Kidney epithelial cell (primary cell): ENCODE data around the gene KLK13. TPM values are rescaled to one million over a fixed set of nuclear protein-coding genes. Genes with fewer than 3 reads are reported as not detected.

Experiments used
- DNase-seq: peaks from one replicate; pipeline ENCODE4 v3.0.0-alpha.2; 2010; ENCODE audit warnings: low read depth
- H3K27me3 ChIP-seq: 2 replicates; pipeline ENCODE4 v1.6.0; 2011; ENCODE audit warnings: low read length; ENCODE audit not compliant: control insufficient read depth, insufficient read depth
- H3K36me3 ChIP-seq: 2 replicates; pipeline ENCODE4 v1.5.1; 2011; ENCODE audit warnings: low read length; ENCODE audit not compliant: control insufficient read depth, insufficient read depth
- H3K4me3 ChIP-seq: 2 replicates; pipeline ENCODE4 v1.5.1; 2011; ENCODE audit warnings: low read depth, mild to moderate bottlenecking, control low read depth, low read length
- total RNA-seq: library from RNA; depleted of rRNA; stranded (reverse); fragments of >200 nt; gene quantifications from 2 replicates; pipeline ENCODE4 v1.2.3, GENCODE V29; 2015
- TF ChIP-seq, protein P1 (sequence below): IDR thresholded peaks from 2 replicates; pipeline ENCODE4 v1.5.1; 2011; ENCODE audit warnings: mild to moderate bottlenecking, moderate library complexity, low read length, control low read depth, inconsistent platforms; ENCODE audit not compliant: insufficient read depth, poor library complexity, severe bottlenecking

Gene KLK13
- total RNA-seq, 1 donor from 2014 or later = 0.08 TPM

DNA sequence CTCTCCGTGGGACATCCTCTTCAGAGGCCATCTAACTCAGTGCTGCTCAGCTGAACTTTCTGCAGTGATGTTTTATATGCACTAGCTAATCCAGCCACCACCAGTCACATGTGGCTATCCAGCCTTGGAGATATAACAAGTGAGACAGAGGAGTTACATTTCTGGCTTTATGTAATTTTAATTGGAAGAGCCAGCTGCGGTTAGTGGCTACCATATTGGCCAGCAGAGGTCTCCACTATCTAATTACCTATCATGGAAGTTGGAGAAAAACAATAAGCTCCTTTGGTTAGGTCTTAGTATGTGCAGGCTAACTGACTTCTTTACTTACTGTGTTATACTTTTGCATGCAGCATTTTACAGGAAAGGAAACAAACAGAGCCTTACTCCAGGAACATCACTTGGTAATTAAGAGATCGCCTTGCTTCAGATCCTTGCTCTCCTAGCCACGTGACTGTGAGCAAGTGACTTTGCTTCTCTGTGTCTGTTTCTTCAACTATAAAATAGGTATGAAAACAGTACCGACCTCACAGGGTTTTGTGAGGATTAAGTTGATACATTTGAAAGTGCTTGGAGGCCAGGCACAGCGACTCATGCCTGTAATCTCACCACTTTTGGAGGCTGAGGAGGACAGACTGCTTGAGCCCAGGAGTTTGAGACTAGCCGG is 43.8 kb downstream of the KLK13 start:
- H3K27me3 ChIP-seq = peaks cover 36% of the 10 kb centered on the region
- no peak overlapping the region for H3K4me3 ChIP-seq
- DNase-seq = no peak
- TF ChIP-seq, protein P1, sequence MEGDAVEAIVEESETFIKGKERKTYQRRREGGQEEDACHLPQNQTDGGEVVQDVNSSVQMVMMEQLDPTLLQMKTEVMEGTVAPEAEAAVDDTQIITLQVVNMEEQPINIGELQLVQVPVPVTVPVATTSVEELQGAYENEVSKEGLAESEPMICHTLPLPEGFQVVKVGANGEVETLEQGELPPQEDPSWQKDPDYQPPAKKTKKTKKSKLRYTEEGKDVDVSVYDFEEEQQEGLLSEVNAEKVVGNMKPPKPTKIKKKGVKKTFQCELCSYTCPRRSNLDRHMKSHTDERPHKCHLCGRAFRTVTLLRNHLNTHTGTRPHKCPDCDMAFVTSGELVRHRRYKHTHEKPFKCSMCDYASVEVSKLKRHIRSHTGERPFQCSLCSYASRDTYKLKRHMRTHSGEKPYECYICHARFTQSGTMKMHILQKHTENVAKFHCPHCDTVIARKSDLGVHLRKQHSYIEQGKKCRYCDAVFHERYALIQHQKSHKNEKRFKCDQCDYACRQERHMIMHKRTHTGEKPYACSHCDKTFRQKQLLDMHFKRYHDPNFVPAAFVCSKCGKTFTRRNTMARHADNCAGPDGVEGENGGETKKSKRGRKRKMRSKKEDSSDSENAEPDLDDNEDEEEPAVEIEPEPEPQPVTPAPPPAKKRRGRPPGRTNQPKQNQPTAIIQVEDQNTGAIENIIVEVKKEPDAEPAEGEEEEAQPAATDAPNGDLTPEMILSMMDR = peak; percentile 61
- H3K36me3 ChIP-seq = no peaks in the 10 kb centered on the region

DNA sequence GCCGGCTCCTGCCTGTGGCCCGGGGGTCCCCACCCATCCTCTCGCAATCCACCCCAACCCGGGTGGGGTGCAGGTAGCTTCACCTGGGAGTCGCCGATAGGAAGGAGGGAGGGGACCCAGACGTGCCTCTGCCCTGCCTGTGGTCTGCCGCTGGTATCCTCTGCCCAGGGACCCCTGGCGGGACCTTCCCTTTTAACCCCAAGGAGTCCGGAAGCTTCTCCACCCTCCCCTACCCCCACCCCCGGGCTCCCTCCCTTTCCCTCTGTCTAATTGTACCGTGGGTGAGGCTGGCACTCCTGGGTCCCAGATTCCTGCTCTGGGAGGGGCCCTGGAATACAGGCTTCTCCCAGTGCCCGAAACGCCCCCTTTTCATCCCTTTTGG is 45.4 kb downstream of the KLK13 start, which contains the start of gene KLK10:
Gene KLK10, minus strand, starts transcription at position 166 of the 382 bp plus-strand sequence. CDS start 579 bp downstream, outside the sequence.
- no peak for DNase-seq
- no peaks in the 10 kb centered on the region for H3K36me3 ChIP-seq
- H3K27me3 ChIP-seq = peaks cover 36% of the 10 kb centered on the region
- TF ChIP-seq, protein P1 = no peak
- H3K4me3 ChIP-seq = peak within 1 kb of the TSS; percentile 5

DNA sequence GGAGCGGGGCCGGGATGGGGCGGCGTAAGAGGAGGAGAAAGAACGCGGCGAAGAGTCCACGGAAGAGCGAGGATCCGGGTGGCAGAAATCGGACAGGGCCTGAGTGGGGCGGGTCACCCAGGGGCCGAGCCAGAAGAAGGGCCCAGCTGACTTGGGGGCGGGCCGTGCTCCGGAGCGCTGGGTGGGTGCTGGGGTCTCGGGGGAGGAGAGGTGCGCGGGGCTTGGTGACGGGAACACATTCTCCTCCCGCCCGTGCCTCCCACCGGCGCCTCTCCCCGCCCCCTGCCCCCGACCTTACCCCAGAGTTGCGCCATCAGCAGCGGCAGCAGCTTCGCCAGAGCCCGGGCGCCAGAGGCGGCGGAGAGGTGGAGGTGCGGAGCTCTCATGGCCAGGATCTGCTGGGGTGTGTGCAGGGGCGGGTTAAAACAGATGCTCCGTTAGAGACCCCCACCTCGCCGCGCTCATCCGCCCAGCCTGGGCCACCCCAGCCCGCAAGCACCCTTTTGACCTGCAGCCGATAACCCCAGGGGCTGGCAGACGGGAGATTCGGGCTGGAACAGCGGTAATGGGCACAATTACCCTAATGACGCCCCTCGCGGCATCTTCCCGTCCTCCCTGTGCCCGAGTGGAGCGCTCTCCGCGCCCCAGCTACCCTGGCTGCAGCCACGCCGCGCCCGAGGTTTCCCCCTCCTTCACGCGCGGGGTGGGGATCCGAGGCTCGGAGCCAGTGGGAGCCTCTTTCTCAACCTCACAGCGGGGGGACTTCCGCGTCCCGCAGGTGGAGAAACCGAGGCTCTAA is 45.9 kb downstream of the KLK13 start:
- H3K4me3 ChIP-seq = peak overlapping the region; percentile 5
- H3K27me3 ChIP-seq = peaks cover 36% of the 10 kb centered on the region

DNA sequence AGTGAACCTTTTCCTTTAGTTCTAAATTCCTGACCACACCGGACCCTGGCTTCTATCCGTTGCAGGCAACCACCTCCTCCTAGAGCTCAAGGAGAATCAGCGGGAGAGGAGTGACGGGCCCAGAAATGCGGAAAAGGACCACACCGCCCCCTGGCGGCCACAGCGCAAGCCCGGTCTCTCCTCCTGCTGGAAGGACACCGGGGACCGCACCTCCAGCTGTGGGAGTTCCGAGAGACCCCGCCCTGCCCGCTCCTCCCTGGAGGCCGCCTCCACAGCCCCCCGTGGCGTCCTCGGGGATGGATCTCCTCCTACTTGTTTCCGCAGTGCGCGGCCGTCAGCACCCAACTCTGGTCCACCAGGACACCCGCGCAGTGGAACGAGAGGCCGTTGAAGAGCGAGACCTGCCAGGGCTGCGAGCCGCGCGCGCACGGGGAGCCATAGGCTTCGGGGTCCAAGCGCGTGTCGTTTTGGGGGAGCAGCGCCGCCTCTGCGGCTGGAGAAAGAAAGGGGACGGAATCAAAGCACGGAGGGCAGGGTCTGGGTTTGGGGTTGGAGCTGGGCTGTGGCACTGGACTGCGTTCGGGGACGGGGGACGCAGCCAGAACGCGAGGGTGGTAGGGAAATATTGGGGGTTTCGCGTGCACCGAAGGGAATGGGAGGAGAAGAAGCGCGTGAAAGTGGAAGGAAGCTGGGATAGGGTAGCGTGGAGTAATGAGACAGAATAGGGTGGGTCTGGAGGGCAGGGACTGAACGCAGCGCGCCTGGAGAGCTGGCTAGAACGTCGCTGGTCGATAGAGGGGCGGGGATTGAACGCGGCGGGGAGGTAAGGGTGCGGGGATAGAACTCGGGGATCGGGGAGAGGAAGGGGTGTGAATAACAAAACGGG is 47.9 kb downstream of the KLK13 start:
- DNase-seq = no peak

More for the DNA sequence above, 45.9 kb downstream of the KLK13 start:
- no peaks in the 10 kb centered on the region for H3K36me3 ChIP-seq
- DNase-seq = no peak
- TF ChIP-seq, protein P1 = no peak

DNA sequence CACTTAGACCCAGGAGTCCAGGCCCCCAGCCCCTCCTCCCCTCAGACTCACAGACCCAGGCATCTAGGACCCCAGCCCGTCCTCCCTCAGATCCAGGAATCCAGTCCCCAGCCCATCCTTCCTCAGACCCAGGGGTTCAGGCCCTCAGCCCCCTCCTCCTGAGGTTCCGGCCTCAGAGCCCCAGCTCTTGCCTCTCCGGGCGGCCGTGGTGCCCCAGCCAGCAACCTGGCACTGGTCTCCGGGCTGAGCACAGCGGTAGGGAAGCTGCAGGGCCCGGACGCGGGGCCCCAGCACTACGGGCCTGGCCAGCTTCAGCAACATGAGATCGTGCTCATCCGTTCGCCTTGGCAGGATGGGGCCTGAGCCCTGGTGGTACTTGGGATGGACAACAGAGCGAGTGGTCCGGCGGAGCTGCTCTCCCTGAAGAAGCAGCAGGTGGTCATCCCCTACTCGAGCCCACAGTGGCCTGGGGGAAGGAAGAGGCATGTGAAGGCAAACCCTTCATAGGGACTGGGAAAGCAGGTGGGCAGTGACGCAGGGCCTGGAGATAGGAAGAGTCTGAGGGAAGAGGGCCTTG is 49.1 kb downstream of the KLK13 start:
- DNase-seq = no peak
- H3K27me3 ChIP-seq = peaks cover 34% of the 10 kb centered on the region
- H3K36me3 ChIP-seq = no peaks in the 10 kb centered on the region
- H3K4me3 ChIP-seq = no peak overlapping the region
- TF ChIP-seq, protein P1 = no peak

More for the DNA sequence above, 47.9 kb downstream of the KLK13 start:
- TF ChIP-seq, protein P1 = peak; percentile 79
- Histone ChIP-seq H3K36me3 (no peaks in the 10 kb centered on the region), H3K27me3 (peaks cover 34% of the 10 kb centered on the region), H3K4me3 (peak overlapping the region; percentile 20)
